SU-DHL-6 (cell line): ENCODE results near the gene TNS3.

ENCODE experiments used
- EZH2phosphoT487 ChIP-seq: fragments of 200-600 bp; sonication (generic), shearing (Covaris generic); conservative IDR thresholded peaks from 2 replicates; pipeline ENCODE4 v1.6.1; 2018; ENCODE audit warnings: mild to moderate bottlenecking, antibody characterized with exemption, low read length, moderate library complexity, mixed read lengths
- TF ChIP-seq, protein P1 (sequence below): fragments of 200-600 bp; sonication (generic); IDR thresholded peaks from one replicate; pipeline ENCODE4 v1.5.1; 2017; ENCODE audit warnings: antibody characterized with exemption, mild to moderate bottlenecking, low read length, moderate library complexity; ENCODE audit not compliant: insufficient read depth, poor library complexity, severe bottlenecking

DNA sequence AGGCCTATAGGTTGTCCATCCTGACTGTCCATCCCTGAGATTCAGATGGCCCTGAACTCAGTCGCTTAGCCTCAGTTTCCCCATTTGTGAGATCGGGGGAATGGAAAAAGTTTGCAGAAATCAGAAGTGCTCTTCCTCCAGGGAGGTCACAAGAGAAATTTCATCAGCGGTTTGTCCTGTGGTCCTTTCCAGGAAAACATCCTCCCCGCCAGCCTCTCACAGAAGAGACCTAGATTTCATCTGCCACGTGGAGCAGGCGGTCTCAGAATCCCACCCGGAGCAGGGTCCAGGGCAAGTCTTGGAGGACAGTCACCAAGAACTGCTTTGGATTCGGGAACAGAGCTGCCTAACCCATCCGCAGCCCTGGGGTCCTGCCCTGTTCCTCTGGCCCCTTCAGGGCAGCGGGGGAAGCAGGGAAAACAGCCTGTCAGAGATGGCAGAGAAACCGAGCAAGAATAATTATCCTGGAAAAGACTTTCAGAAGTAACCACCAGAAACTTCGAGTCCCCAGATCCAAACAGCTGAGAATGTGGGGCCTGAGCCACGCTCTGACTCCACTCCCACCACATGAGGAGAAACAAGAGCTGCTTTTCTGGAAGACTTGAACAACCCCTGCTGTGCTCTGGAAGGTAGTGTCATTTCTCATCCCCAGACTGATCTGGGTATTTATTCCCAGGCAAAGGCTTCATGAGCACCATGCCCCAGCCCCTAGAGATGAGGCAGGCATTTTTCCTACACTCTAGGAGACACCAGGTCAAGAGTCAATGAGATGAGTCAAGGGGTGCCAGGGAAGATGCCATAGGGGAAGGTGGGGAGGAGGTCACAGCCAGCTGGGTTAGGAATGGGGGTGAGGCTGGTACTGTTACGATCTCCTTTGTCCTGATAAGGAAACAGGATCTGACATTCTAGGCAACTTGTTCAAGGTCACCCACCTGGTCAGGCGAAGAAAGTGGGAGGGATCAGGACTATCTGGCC, 1.1 kb upstream of the TNS3 start:
- TF ChIP-seq, protein P1, sequence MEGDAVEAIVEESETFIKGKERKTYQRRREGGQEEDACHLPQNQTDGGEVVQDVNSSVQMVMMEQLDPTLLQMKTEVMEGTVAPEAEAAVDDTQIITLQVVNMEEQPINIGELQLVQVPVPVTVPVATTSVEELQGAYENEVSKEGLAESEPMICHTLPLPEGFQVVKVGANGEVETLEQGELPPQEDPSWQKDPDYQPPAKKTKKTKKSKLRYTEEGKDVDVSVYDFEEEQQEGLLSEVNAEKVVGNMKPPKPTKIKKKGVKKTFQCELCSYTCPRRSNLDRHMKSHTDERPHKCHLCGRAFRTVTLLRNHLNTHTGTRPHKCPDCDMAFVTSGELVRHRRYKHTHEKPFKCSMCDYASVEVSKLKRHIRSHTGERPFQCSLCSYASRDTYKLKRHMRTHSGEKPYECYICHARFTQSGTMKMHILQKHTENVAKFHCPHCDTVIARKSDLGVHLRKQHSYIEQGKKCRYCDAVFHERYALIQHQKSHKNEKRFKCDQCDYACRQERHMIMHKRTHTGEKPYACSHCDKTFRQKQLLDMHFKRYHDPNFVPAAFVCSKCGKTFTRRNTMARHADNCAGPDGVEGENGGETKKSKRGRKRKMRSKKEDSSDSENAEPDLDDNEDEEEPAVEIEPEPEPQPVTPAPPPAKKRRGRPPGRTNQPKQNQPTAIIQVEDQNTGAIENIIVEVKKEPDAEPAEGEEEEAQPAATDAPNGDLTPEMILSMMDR: no peak
- no peak for TF ChIP-seq EZH2phosphoT487
